ENCODE measurements around the gene CLEC16A. TPM values are rescaled to one million over a fixed set of nuclear protein-coding genes. Genes with fewer than 3 reads are reported as not detected.

CLEC16A gene
- total RNA-seq, 1 donor from 2014 or later: 7.8 TPM

DNA sequence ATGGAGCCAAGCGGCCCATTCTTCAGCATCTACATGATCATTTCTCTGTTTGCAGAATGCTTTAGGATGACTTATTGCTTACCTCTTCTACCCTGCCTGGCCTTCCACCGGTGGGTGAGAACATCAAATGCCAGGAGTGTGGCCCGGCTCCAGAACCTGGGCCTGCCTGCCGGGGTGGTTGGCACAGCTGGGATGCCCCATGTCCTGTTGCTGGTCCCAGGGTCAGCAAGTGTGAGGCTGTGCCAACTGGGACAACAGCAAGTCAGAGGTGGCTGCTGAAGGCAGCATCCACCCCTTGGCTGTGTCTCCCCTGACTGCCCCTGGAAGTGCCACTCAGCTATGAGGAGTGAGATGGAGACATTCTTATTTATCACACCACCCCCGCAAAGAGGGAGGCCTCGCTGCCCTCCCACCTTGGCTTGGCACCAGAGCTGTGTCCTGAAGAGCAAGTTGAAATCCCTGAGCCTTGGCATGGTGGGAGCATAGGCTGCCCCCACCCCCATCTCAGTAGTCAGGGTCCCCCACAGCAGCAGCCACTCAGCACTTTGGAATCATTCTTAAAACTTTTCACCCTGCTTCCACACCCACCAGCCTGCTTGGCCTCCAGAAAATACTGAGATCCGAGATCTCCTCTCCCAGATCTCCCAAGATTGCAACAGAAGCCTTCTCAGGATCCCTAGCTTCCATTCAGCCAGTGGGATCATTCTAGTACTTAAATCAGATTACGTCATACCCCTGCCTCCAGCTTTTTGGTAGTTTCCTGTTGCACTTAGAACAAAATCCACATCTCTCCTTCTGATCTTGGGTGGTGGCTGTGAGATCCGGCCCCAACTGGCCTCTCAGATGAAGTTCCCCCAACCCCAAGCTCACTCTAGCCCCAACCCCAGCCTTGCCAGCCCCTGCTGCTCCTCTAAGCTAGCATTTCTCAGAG is 184.1 kb downstream of the CLEC16A start:
- H3F3A ChIP-seq (ENCODE audit: low read depth): no peaks in the 10 kb centered on the region
- H3K9ac ChIP-seq: no peak overlapping the region
- DNase-seq (ENCODE audit: low spot score): no peak
- no peak overlapping the region for H3K4me2 ChIP-seq
- H3K9me3 ChIP-seq (ENCODE audit: low read depth): no peaks in the 10 kb centered on the region
- H3K36me3 ChIP-seq: no peaks in the 10 kb centered on the region
- H3K27ac Mint-ChIP-seq: no peak overlapping the region
- H3K4me1 ChIP-seq: no peaks in the 10 kb centered on the region
- peaks cover 7% of the 10 kb centered on the region for H3K36me3 Mint-ChIP-seq
- TF ChIP-seq, protein P1, sequence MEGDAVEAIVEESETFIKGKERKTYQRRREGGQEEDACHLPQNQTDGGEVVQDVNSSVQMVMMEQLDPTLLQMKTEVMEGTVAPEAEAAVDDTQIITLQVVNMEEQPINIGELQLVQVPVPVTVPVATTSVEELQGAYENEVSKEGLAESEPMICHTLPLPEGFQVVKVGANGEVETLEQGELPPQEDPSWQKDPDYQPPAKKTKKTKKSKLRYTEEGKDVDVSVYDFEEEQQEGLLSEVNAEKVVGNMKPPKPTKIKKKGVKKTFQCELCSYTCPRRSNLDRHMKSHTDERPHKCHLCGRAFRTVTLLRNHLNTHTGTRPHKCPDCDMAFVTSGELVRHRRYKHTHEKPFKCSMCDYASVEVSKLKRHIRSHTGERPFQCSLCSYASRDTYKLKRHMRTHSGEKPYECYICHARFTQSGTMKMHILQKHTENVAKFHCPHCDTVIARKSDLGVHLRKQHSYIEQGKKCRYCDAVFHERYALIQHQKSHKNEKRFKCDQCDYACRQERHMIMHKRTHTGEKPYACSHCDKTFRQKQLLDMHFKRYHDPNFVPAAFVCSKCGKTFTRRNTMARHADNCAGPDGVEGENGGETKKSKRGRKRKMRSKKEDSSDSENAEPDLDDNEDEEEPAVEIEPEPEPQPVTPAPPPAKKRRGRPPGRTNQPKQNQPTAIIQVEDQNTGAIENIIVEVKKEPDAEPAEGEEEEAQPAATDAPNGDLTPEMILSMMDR (IDR thresholded peaks at IDR 0.05): no peak
- TF ChIP-seq EZH2 (IDR thresholded peaks at IDR 0.05) (no peak), EZH2phosphoT487 (IDR thresholded peaks at IDR 0.05) (no peak)
- H3K4me1 Mint-ChIP-seq: peaks cover 22% of the 10 kb centered on the region
- H3K27me3 ChIP-seq: no peaks in the 10 kb centered on the region
- peaks cover 3% of the 10 kb centered on the region for H3K27me3 Mint-ChIP-seq (ENCODE audit: insufficient read depth, low read depth)
- no peak overlapping the region for H2AFZ ChIP-seq (replicated peaks)
- no peak overlapping the region for H3K27ac ChIP-seq
- no peaks in the 10 kb centered on the region for H4K20me1 ChIP-seq (ENCODE audit: low read depth)
- no peaks in the 10 kb centered on the region for H3K9me3 Mint-ChIP-seq
- H3K4me3 Mint-ChIP-seq: no peak overlapping the region
- H3K79me2 ChIP-seq (ENCODE audit: low read depth): no peaks in the 10 kb centered on the region
- no peak overlapping the region for H3K4me3 ChIP-seq

DNA sequence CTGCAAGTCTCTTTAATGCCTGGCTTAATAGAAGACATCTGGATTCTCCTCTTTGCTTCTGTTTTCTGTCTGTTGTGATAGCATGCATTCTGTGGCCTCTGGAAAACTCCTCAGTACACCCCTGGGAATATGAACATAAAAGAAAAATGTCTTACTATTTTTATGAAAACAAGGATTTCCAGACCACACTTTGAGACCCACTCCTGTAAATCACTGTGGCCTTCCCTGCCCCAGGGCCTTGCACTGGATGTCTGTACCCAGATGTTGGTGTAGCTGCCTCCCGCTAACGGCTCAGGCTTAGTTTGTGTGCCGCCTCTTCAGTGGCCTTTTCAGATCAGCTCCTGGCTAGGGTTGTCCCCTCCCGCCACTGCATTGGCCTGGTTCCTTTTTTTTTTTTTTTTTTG is 185.0 kb downstream of the CLEC16A start:
- Mint-ChIP-seq H3K36me3 (peaks cover 2% of the 10 kb centered on the region), H3K27me3 (ENCODE audit: insufficient read depth, low read depth) (peaks cover 3% of the 10 kb centered on the region), H3K4me3 (no peak overlapping the region), H3K9me3 (no peaks in the 10 kb centered on the region), H3K4me1 (peaks cover 26% of the 10 kb centered on the region), H3K27ac (no peak overlapping the region)
- DNase-seq (ENCODE audit: low spot score): no peak
- Histone ChIP-seq H3K9me3 (ENCODE audit: low read depth) (no peaks in the 10 kb centered on the region), H3K27me3 (no peaks in the 10 kb centered on the region), H3F3A (ENCODE audit: low read depth) (no peaks in the 10 kb centered on the region), H4K20me1 (ENCODE audit: low read depth) (no peaks in the 10 kb centered on the region), H2AFZ (replicated peaks) (no peak overlapping the region), H3K27ac (no peak overlapping the region), H3K79me2 (ENCODE audit: low read depth) (no peaks in the 10 kb centered on the region), H3K4me1 (no peaks in the 10 kb centered on the region), H3K9ac (no peak overlapping the region), H3K4me3 (no peak overlapping the region), H3K36me3 (no peaks in the 10 kb centered on the region), H3K4me2 (no peak overlapping the region)
- no peak for TF ChIP-seq EZH2phosphoT487 (IDR thresholded peaks at IDR 0.05)
- TF ChIP-seq, protein P1 (IDR thresholded peaks at IDR 0.05): no peak
- no peak for TF ChIP-seq EZH2 (IDR thresholded peaks at IDR 0.05)

DNA sequence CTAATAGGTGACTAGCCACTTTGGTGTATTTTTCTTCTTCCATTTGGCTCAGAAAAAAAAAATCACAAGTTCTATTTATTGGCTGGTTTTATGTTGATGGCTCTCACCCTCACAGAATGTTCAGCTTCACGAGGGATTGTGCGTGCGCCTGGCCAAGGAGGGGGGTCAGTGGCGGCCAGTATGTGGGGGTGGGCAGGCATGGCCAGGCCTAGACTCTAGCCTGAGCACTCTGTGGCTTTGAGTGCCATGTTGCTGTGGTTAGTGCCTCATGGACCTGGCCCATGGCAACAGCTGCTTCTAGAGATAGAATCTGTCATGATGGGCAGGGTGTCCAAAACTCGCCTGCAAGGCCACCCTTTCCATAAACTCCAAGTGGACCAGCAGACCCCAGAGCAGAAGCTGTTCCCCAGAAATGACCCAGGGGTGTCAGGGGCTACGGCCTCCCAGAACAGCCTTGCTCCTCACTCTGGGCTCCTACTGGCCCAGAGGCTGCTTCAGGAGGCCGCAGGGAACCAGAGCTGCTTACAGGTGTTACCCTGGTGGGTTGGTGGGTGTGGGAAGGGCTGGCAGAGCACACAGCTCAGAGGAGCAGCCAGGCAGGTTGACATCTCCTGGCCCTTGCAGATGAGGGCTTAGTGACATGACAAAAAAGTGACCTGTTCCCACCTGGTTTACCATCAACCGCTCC is 186.8 kb downstream of the CLEC16A start:
- DNase-seq (ENCODE audit: low spot score): no peak
- no peaks in the 10 kb centered on the region for H4K20me1 ChIP-seq (ENCODE audit: low read depth)
- Mint-ChIP-seq H3K27me3 (ENCODE audit: insufficient read depth, low read depth) (peaks cover 3% of the 10 kb centered on the region), H3K4me3 (no peak overlapping the region), H3K4me1 (peaks cover 42% of the 10 kb centered on the region), H3K9me3 (no peaks in the 10 kb centered on the region), H3K27ac (no peak overlapping the region), H3K36me3 (peaks cover 2% of the 10 kb centered on the region)
- H3K27ac ChIP-seq: no peak overlapping the region
- H3K9me3 ChIP-seq (ENCODE audit: low read depth): no peaks in the 10 kb centered on the region
- no peak overlapping the region for H2AFZ ChIP-seq (replicated peaks)
- H3K36me3 ChIP-seq: no peaks in the 10 kb centered on the region
- H3K9ac ChIP-seq: no peak overlapping the region
- H3K79me2 ChIP-seq (ENCODE audit: low read depth): no peaks in the 10 kb centered on the region
- H3F3A ChIP-seq (ENCODE audit: low read depth): peaks cover 8% of the 10 kb centered on the region
- TF ChIP-seq EZH2phosphoT487 (IDR thresholded peaks at IDR 0.05) (no peak), EZH2 (IDR thresholded peaks at IDR 0.05) (no peak)
- TF ChIP-seq, protein P1 (IDR thresholded peaks at IDR 0.05): no peak
- H3K4me1 ChIP-seq: peaks cover 11% of the 10 kb centered on the region
- H3K4me2 ChIP-seq: no peak overlapping the region
- H3K4me3 ChIP-seq: no peak overlapping the region
- H3K27me3 ChIP-seq: no peaks in the 10 kb centered on the region
